Hair follicular keratinocyte (primary cell): Measurements from ENCODE around the gene SH2D1A. TPM values are rescaled to one million over a fixed set of nuclear protein-coding genes. Genes with fewer than 3 reads are reported as not detected.

Experiments used
- total RNA-seq: library from RNA; depleted of rRNA; stranded (reverse); fragments of >200 nt; gene quantifications from 2 replicates; pipeline ENCODE4 v1.2.3, GENCODE V29; 2015

Gene SH2D1A
- total RNA-seq = 0.04 TPM in 1 of 2 replicates, not detected in the other

GRCh38 chrX:124346117-124346876 is at the start of gene SH2D1A:
Gene SH2D1A, plus strand, starts transcription at chrX:124346563. Its CDS starts 80 bp downstream, at chrX:124346643.

DNA sequence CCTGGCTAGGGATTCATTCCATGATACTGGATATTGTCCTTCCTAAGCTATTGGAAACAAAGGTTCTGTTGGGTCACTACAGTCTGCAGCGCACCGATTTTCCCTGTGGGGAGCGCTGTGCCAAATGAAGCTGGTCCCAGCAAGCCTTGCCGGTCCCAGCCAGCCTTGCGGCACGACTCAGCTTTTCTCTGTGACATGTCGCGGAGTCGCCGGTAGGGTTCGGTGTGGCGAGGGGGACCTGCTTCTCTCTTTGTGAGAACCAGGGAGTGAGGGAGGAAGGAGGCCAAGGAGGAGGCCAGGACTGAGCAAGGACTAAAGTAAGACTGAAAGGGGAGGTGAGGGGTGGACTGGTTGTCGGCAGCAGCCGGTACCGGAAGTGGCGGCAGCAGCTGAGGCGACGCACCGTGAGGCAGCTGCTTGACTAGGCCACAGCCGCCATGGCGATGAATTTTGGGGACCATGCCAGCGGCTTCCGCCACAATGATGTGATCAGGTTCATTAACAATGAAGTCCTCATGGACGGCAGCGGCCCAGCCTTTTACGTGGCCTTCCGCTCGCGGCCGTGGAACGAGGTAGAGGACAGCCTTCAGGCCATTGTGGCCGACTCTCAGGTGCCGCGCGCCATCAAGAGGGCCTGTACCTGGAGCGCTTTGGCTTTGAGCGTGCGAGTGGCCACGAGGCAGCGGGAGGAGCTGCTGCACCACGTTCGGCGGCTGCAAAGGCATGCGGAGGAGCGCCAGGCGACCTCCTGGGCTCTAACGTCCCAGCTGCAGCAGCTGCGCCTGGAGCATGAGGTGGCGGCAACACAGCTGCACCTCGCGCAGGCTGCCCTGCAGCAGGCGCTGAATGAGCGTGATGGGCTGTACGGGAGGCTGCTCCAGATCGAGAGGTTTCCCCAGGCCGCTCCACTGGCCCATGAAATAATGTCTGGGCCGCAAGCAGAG is 13.6 kb upstream of the SH2D1A start, which contains the start of gene TEX13D:
TEX13D (plus strand) TSS at position 180 of the 944 bp plus-strand sequence; CDS start at position 438, 258 bp downstream.

Other genes with a start within 250 kb of the SH2D1A start
- not detected in 2 replicates for gene TEX13D, start 13.9 kb upstream of the SH2D1A start, total RNA-seq